WTC11 (cell line): ENCODE results near the gene OVOL3.

ENCODE experiments used
- CREB1 ChIP-seq: sonication (generic); formaldehyde crosslinking; IDR thresholded peaks from 2 replicates; pipeline ENCODE4 v1.8.0; 2023; ENCODE audit warnings: mild to moderate bottlenecking, missing genetic modification reagents
- ESRRA ChIP-seq: sonication (generic); formaldehyde crosslinking; IDR thresholded peaks from 2 replicates; pipeline ENCODE4 v1.8.1; 2022; ENCODE audit warnings: mild to moderate bottlenecking, missing genetic modification reagents, borderline replicate concordance
- FOXP1 ChIP-seq: sonication (generic); formaldehyde crosslinking; IDR thresholded peaks from 2 replicates; pipeline ENCODE4 v1.8.0; 2022; ENCODE audit warnings: missing genetic modification reagents, mild to moderate bottlenecking, moderate library complexity, borderline replicate concordance
- GABPB1 ChIP-seq: sonication (generic); formaldehyde crosslinking; IDR thresholded peaks from 2 replicates; pipeline ENCODE4 v1.8.1; 2023; ENCODE audit warnings: mild to moderate bottlenecking, missing genetic modification reagents
- MXD4 ChIP-seq: fragments of 250-450 bp; sonication (Bioruptor Pico); IDR thresholded peaks from 2 replicates; pipeline ENCODE4 v1.8.0; 2021; ENCODE audit warnings: mild to moderate bottlenecking, moderate library complexity, borderline replicate concordance
- NR2C2 ChIP-seq: sonication (generic); formaldehyde crosslinking; IDR thresholded peaks from 2 replicates; pipeline ENCODE4 v1.8.0; 2022; ENCODE audit warnings: mild to moderate bottlenecking, missing genetic modification reagents
- NR3C1 ChIP-seq: sonication (generic); formaldehyde crosslinking; conservative IDR thresholded peaks from 2 replicates; pipeline ENCODE4 v1.8.1; 2023; ENCODE audit warnings: low read depth, mild to moderate bottlenecking, missing genetic modification reagents
- SP1 ChIP-seq: sonication (generic); formaldehyde crosslinking; conservative IDR thresholded peaks from 2 replicates; pipeline ENCODE4 v1.8.1; 2022; ENCODE audit warnings: missing genetic modification reagents
- TF ChIP-seq, protein P1 (sequence below): fragments of 200-600 bp; IDR thresholded peaks from 2 replicates; pipeline ENCODE4 v1.8.0; 2022; ENCODE audit warnings: antibody characterized with exemption
- TF ChIP-seq, protein P2 (sequence below): sonication (generic); formaldehyde crosslinking; IDR thresholded peaks from 2 replicates; pipeline ENCODE4 v1.8.1; 2023; ENCODE audit warnings: mild to moderate bottlenecking, moderate library complexity, missing genetic modification reagents
- TF ChIP-seq, protein P3 (sequence below): sonication (generic); formaldehyde crosslinking; IDR thresholded peaks from 2 replicates; pipeline ENCODE4 v1.8.1; 2022; ENCODE audit warnings: low read depth, missing genetic modification reagents, borderline replicate concordance
- TF ChIP-seq, protein P4 (sequence below): sonication (generic); formaldehyde crosslinking; IDR thresholded peaks from 2 replicates; pipeline ENCODE4 v1.8.0; 2023; ENCODE audit warnings: mild to moderate bottlenecking, missing genetic modification reagents
- TF ChIP-seq, protein P5 (sequence below): sonication (generic); formaldehyde crosslinking; IDR thresholded peaks from 2 replicates; pipeline ENCODE4 v1.8.1; 2022; ENCODE audit warnings: mild to moderate bottlenecking, missing genetic modification reagents, moderate library complexity, borderline replicate concordance
- TF ChIP-seq, protein P6 (sequence below): sonication (generic); formaldehyde crosslinking; IDR thresholded peaks from 2 replicates; pipeline ENCODE4 v1.8.0; 2022; ENCODE audit warnings: mild to moderate bottlenecking, missing genetic modification reagents

DNA sequence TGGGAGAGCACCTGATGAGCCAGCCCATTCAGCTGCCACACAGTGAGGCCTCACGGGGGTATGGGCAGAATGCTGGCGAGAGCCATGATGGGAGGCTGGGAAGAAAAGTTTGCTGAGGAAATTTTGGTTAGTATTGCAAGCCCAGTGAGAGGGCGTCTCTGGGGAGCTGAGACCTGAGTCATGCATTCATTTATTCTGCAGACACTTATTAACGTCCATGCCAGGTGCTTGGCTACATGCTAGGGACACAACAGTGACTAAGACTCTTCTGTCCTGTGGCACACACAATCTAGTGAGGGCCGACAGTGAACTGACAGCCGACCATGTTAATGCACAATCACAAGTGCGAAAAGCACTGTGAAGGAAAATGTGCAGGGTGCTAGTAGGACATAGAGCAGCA is 29.0 kb upstream of the OVOL3 start:
- TF ChIP-seq NR3C1 (CRISPR knock-in tag), result no peak
- no peak for TF ChIP-seq NR2C2 (CRISPR knock-in tag)
- no peak for TF ChIP-seq MXD4 (CRISPR knock-in tag)
- no peak for TF ChIP-seq GABPB1
- TF ChIP-seq, protein P1, sequence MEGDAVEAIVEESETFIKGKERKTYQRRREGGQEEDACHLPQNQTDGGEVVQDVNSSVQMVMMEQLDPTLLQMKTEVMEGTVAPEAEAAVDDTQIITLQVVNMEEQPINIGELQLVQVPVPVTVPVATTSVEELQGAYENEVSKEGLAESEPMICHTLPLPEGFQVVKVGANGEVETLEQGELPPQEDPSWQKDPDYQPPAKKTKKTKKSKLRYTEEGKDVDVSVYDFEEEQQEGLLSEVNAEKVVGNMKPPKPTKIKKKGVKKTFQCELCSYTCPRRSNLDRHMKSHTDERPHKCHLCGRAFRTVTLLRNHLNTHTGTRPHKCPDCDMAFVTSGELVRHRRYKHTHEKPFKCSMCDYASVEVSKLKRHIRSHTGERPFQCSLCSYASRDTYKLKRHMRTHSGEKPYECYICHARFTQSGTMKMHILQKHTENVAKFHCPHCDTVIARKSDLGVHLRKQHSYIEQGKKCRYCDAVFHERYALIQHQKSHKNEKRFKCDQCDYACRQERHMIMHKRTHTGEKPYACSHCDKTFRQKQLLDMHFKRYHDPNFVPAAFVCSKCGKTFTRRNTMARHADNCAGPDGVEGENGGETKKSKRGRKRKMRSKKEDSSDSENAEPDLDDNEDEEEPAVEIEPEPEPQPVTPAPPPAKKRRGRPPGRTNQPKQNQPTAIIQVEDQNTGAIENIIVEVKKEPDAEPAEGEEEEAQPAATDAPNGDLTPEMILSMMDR, result no peak
- no peak for TF ChIP-seq CREB1
- TF ChIP-seq, protein P2, sequence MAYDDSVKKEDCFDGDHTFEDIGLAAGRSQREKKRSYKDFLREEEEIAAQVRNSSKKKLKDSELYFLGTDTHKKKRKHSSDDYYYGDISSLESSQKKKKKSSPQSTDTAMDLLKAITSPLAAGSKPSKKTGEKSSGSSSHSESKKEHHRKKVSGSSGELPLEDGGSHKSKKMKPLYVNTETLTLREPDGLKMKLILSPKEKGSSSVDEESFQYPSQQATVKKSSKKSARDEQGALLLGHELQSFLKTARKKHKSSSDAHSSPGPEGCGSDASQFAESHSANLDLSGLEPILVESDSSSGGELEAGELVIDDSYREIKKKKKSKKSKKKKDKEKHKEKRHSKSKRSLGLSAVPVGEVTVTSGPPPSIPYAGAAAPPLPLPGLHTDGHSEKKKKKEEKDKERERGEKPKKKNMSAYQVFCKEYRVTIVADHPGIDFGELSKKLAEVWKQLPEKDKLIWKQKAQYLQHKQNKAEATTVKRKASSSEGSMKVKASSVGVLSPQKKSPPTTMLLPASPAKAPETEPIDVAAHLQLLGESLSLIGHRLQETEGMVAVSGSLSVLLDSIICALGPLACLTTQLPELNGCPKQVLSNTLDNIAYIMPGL (CRISPR knock-in tag), result no peak
- TF ChIP-seq, protein P3, sequence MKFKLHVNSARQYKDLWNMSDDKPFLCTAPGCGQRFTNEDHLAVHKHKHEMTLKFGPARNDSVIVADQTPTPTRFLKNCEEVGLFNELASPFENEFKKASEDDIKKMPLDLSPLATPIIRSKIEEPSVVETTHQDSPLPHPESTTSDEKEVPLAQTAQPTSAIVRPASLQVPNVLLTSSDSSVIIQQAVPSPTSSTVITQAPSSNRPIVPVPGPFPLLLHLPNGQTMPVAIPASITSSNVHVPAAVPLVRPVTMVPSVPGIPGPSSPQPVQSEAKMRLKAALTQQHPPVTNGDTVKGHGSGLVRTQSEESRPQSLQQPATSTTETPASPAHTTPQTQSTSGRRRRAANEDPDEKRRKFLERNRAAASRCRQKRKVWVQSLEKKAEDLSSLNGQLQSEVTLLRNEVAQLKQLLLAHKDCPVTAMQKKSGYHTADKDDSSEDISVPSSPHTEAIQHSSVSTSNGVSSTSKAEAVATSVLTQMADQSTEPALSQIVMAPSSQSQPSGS (CRISPR knock-in tag), result no peak
- TF ChIP-seq, protein P4, sequence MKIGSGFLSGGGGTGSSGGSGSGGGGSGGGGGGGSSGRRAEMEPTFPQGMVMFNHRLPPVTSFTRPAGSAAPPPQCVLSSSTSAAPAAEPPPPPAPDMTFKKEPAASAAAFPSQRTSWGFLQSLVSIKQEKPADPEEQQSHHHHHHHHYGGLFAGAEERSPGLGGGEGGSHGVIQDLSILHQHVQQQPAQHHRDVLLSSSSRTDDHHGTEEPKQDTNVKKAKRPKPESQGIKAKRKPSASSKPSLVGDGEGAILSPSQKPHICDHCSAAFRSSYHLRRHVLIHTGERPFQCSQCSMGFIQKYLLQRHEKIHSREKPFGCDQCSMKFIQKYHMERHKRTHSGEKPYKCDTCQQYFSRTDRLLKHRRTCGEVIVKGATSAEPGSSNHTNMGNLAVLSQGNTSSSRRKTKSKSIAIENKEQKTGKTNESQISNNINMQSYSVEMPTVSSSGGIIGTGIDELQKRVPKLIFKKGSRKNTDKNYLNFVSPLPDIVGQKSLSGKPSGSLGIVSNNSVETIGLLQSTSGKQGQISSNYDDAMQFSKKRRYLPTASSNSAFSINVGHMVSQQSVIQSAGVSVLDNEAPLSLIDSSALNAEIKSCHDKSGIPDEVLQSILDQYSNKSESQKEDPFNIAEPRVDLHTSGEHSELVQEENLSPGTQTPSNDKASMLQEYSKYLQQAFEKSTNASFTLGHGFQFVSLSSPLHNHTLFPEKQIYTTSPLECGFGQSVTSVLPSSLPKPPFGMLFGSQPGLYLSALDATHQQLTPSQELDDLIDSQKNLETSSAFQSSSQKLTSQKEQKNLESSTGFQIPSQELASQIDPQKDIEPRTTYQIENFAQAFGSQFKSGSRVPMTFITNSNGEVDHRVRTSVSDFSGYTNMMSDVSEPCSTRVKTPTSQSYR (CRISPR knock-in tag), result no peak
- TF ChIP-seq, protein P5, sequence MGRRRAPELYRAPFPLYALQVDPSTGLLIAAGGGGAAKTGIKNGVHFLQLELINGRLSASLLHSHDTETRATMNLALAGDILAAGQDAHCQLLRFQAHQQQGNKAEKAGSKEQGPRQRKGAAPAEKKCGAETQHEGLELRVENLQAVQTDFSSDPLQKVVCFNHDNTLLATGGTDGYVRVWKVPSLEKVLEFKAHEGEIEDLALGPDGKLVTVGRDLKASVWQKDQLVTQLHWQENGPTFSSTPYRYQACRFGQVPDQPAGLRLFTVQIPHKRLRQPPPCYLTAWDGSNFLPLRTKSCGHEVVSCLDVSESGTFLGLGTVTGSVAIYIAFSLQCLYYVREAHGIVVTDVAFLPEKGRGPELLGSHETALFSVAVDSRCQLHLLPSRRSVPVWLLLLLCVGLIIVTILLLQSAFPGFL (CRISPR knock-in tag), result no peak
- no peak for TF ChIP-seq SP1
- no peak for TF ChIP-seq ESRRA
- TF ChIP-seq FOXP1 (CRISPR knock-in tag), result no peak
- TF ChIP-seq, protein P6, sequence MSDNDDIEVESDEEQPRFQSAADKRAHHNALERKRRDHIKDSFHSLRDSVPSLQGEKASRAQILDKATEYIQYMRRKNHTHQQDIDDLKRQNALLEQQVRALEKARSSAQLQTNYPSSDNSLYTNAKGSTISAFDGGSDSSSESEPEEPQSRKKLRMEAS (CRISPR knock-in tag), result no peak
